ENCODE data around the gene MRPS22.
"Not testable (repeated sequence)": the region's sequence is repeated elsewhere in the genome, so short reads cannot be mapped to it uniquely, and the experiment has no call there.

Gene MRPS22

GRCh38 chr3:139339219-139339906 is 4.5 kb upstream of the MRPS22 start:
- DNase-seq (ENCODE audit: low spot score) = no peak

- DNase-seq (ENCODE audit: low spot score) = no peak
Measured at GRCh38 chr3:139340784-139341183, 3.0 kb upstream of the MRPS22 start.

- no peak for DNase-seq (ENCODE audit: low spot score)
Measured at GRCh38 chr3:139342054-139342453, 1.8 kb upstream of the MRPS22 start.

- no peak for DNase-seq (ENCODE audit: low spot score)
Measured at GRCh38 chr3:139346771-139347170, 3.0 kb downstream of the MRPS22 start.

GRCh38 chr3:139353920-139354556 is 10.2 kb downstream of the MRPS22 start:
- no peak for DNase-seq (ENCODE audit: low spot score)

- DNase-seq (ENCODE audit: low spot score) = no peak
Measured at GRCh38 chr3:139354661-139355060, 10.8 kb downstream of the MRPS22 start.

- DNase-seq (ENCODE audit: low spot score) = no peak
Measured at GRCh38 chr3:139355476-139355875, 11.7 kb downstream of the MRPS22 start.

GRCh38 chr3:139355891-139356290 is 12.1 kb downstream of the MRPS22 start:
- DNase-seq (ENCODE audit: low spot score) = no peak

- DNase-seq (ENCODE audit: low spot score) = no peak
Measured at GRCh38 chr3:139357899-139358298, 14.1 kb downstream of the MRPS22 start.

- no peak for DNase-seq (ENCODE audit: low spot score)
Measured at GRCh38 chr3:139358841-139359562, 15.2 kb downstream of the MRPS22 start.

- no peak for DNase-seq (ENCODE audit: low spot score)
Measured at GRCh38 chr3:139361276-139361675, 17.5 kb downstream of the MRPS22 start.

GRCh38 chr3:139364549-139364948 is 20.7 kb downstream of the MRPS22 start:
- DNase-seq (ENCODE audit: low spot score) = no peak

- no peak for DNase-seq (ENCODE audit: low spot score)
Measured at GRCh38 chr3:139374099-139374498, 30.3 kb downstream of the MRPS22 start.

GRCh38 chr3:139377378-139377777 is 33.6 kb downstream of the MRPS22 start:
- no peak for DNase-seq (ENCODE audit: low spot score)

- DNase-seq (ENCODE audit: low spot score) = no peak
Measured at GRCh38 chr3:139378587-139379241, 34.9 kb downstream of the MRPS22 start.

GRCh38 chr3:139380575-139380974 is 36.8 kb downstream of the MRPS22 start:
- no peak for DNase-seq (ENCODE audit: low spot score)

GRCh38 chr3:139382291-139382690 is 38.5 kb downstream of the MRPS22 start:
- not testable (repeated sequence) for DNase-seq (ENCODE audit: low spot score)

- no peak for DNase-seq (ENCODE audit: low spot score)
Measured at GRCh38 chr3:139388077-139388476, 44.3 kb downstream of the MRPS22 start.

GRCh38 chr3:139388821-139389551 is 45.2 kb downstream of the MRPS22 start:
- no peak for DNase-seq (ENCODE audit: low spot score)

- peak; percentile 99 for DNase-seq (ENCODE audit: low spot score)
Measured at GRCh38 chr3:139389552-139390368, 45.9 kb downstream of the MRPS22 start, which contains the start of gene COPB2. COPB2 (minus strand) TSS chr3:139389647; CDS start chr3:139389550, 97 bp downstream.

GRCh38 chr3:139394116-139394515 is 50.3 kb downstream of the MRPS22 start:
- DNase-seq (ENCODE audit: low spot score) = no peak
